Right forelimb (tissue), 1 donor: ENCODE data around the gene NDUFS5.
"Not testable (repeated sequence)": the region's sequence is repeated elsewhere in the genome, so short reads cannot be mapped to it uniquely, and the experiment has no call there.

Source experiments
- DNase-seq: peaks from one replicate; pipeline ENCODE4 v3.0.0-alpha.2; 2018

NDUFS5 gene

GRCh38 chr1:39026051-39026865, at the start of gene NDUFS5:
TSS of gene NDUFS5 (plus strand) at chr1:39026350. CDS start at chr1:39028725, 2,375 bp downstream.
- DNase-seq, result peak; percentile 92

DNA sequence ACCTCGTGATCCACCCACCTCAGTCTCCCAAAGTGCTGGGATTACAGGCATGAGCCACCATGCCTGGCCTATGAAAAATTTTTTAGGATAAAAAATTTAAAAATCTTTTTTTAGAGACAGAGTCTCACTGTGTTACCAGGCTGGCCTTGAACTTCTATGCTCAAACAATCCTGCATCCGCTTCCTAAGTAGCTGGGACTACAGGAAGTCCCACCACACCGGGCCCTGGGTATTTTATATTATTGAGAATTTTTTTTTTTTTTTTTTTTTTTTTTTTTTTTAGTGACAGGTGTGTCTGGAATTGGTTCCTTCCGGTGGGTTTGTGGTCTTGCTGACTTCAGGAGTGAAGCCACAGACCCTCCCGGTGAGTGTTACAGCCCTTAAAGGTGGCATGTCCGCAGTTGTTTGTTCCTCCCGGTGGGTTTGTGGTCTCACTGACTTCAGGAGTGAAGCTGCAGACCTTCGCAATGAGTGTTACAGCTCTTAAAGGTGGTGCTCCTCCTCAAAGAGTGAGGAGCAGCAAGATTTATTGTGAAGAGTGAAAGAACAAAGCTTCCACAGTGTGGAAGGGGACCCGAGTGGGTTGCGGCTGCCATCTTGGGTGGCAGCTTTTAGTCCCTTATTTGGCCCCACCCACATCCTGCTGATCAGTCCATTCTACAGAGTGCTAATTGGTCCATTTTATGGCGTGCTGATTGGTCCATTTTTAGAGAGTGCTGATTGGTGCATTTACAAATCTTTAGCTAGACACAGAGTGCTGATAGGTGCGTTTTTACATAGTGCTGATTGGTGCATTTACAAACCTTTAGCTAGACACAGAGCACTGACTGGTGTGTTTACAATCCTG, 48.5 kb upstream of the NDUFS5 start:
- not testable (repeated sequence) for DNase-seq

DNA sequence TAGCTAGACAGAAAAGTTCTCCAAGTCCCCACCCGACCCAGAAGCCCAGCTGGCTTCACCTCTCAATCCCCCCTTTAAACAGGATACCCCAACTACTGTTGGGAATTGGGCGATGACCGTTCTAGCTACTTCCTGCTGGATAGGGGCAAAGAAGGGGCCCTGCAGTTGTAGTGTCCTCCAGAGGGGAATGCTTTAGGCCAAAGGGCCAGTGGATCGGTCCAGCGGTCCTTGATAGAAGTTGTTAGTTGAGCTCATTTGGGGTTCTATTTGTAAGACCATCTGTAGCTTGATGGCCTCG, 48.0 kb upstream of the NDUFS5 start:
- not testable (repeated sequence) for DNase-seq

DNA sequence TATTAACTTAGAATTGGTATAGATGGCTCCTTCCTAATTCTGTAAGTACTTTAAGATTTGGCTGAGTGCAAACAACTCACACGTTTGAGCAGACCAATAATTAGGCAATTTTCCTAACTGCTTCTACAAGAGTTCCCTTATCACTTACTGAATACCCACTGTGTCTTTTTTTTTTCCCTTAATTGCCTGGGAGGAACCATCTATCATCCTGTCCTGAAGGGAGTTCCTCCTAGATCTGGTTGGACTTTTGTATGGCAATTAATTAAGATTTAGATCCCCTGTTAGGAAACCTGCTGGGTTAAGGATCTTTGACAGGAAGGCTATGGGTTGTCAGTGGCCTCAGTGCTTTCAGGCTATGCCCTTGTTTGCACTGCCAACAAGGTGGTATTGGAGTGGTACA, 46.8 kb upstream of the NDUFS5 start:
- DNase-seq, result not testable (repeated sequence)

DNA sequence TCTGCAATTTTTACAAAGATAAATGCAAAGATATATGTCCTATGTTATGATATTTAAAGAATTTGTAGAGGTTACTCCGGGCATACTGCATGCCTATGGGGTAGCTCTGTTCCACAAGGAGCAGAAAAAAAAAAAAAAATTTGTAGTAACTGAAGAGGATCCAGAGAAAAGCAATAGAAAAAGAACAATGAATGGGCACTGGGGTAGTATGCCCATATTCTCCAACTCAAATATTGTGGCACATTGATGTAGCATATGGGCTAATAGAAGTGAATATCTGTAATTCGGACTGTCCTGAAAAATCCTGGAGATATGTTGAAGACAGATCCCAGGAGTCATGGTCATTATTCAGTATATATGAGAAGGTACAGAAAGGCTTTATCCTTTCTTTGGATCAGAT, 36.2 kb upstream of the NDUFS5 start:
- no peak for DNase-seq

DNA sequence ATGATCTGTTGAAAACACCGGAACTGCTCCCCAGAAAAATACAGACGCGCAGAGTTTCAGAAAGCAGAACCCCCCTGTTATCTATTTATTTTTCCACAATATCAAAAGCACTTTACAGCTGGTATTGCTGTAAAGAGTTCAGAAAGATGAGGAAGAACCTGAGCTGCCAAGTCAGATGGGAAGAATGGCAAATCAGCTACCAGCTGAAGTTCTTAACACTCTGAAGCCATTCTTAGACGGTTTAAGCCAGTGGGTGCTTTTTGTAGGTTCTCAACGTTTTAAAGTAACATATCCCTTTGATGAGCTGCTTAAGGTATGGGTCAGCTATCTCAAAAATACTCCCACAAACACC, 35.8 kb upstream of the NDUFS5 start:
- no peak for DNase-seq

DNA sequence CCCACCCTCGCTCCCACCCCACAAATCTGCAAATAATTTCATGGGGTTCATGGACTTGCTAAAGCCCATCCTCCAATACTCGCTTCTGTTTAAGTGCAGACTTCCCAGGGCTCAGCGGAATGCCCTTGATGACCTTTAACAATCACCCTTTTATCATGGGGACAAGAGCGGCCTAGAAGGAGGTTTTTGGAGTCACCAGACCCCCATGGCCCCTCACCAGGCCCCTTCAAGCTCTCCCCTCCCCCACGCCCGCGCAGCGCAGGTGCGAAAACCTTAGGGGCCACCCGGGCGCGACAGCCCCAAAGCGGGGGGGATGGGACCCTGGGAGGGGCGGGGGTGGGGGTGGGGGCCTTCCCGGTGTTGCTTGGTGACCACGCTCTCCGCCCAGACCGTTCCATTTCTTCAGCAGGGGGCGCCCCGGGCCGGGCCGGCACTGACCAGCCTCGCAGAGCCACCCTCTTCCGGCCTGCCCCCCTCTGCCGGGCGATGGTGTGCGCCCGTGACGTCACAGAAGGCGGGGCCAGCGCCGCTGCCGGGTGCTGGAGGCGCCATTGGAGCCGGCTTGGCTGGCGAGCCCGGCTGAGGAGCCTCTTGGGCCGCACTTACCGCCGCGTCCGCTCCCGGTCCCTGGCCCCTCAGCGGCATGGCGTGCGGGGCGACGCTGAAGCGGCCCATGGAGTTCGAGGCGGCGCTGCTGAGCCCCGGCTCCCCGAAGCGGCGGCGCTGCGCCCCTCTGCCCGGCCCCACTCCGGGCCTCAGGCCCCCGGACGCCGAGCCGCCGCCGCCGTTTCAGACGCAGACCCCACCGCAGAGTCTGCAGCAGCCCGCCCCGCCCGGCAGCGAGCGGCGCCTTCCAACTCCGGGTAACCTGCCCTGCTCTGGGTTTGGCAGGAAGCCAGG, 35.2 kb upstream of the NDUFS5 start, which contains the start of gene AKIRIN1:
Gene AKIRIN1, plus strand, starts transcription at position 539 of the 900 bp plus-strand sequence. Its CDS starts 105 bp downstream, at position 644.
- DNase-seq, result peak; percentile 100

DNA sequence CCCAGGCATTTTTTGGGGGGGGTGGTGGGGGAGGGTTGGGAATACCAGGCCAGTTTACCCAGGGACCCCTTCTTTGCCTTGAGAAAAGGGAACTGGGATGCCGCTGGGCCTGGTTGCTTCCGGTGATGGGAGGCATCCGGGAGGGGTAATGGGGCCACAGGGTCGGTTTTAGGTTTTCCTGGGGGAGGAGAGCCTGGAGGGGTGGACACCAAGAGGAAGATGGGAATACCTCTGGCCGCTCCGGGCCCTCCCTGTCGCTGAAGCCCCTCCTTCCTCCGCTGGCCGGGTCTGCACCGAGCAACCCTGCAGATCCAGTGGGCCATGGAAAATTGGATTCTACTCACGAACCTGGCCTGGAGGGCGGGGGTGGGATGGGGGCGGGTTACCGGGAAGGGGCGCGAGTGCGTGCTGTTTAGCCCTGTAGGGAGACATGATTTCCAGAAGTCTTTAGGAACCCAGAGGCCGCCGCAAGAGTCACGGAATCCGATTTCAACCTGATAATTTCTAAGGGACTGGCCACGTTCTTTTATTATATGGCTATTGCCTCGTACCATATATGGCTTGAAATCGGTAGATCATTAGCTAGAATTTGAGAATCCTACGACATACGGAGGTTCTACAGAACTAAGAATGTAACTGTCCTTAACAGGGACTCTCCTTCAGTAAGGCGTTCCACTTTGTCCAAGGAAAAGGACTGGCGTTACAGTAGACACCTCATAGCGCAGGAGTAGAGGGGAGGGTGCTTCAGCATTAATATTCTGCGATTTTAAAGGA, 34.3 kb upstream of the NDUFS5 start:
- DNase-seq, result peak; percentile 74

- no peak for DNase-seq
Measured at GRCh38 chr1:38992412-38993111, 33.6 kb upstream of the NDUFS5 start.

DNA sequence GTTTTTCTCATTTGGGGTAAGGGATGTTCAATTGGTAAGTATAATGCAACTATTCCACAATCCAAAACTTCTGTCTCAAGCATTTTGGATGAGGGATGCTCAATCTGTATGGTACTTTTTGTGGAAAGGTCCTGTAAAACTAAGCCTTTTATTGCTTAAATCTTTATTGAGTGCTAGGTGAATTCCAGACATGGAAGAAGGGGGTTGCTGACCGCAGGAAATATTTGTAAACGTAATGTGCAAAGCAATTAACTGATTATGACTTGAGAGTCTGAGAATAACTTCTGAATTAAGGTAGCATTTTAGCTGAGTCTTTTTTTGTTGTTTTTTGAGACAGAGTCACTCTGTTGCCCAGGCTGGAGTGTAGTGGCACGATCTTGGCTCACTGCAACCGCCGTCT, 32.0 kb upstream of the NDUFS5 start:
- DNase-seq, result no peak

- DNase-seq, result no peak
Measured at GRCh38 chr1:38997034-38997900, 28.9 kb upstream of the NDUFS5 start.

- DNase-seq, result no peak
Measured at GRCh38 chr1:38997901-38998190, 28.3 kb upstream of the NDUFS5 start.

- no peak for DNase-seq
Measured at GRCh38 chr1:39001516-39002421, 24.4 kb upstream of the NDUFS5 start.

GRCh38 chr1:39003281-39003680, 22.9 kb upstream of the NDUFS5 start:
- DNase-seq, result no peak

DNA sequence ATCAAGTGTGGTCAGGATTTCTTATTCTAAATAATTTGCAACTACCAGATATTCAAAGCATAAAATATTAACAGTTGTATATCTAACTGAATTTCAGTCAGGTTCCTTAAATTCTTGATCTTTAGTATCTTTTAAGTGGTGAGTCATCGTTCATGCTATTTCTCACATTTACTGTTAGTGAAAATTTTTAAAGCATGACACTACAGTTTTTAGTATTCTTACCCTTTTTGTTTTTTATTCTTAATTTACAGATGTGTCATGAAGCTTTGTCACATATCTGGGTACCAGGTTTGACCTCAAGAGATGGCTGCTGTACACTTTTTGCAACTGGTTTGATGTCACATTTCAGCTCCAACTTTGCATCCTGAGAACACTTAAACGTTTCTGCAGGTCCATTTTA, 22.4 kb upstream of the NDUFS5 start:
- no peak for DNase-seq

GRCh38 chr1:39006287-39006686, 19.9 kb upstream of the NDUFS5 start:
- no peak for DNase-seq

GRCh38 chr1:39006726-39007645, 19.2 kb upstream of the NDUFS5 start:
- no peak for DNase-seq

DNA sequence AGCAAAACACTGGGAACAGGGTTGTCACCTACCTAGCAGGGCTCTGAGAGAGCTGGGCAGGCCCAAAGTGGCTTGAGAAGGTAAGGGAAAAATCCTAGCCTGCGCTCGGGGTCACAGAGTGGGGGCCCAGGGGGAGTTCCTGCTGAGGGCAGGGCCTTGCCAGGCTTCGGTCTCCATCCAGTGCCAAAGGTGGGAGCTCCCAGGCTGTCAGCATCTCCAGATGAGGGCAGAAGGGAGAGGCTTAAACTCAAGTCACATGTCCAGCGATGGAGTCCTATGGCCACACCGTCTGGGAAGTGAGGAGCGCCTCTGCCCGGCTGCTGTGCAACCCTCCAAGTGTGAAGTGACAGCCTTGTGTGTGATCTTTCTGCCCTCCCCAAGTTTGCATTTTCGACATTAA, 11.2 kb upstream of the NDUFS5 start:
- not testable (repeated sequence) for DNase-seq
